Colonic mucosa (tissue), 4 donors: ENCODE results near the gene YBX2. TPM values are rescaled to one million over a fixed set of nuclear protein-coding genes. Genes with fewer than 3 reads are reported as not detected.

Source experiments
- DNase-seq: peaks from one replicate; pipeline ENCODE4 v3.0.0-alpha.2; 2020
- H3K27ac ChIP-seq: fragments of 200-600 bp; one replicate; pipeline ENCODE4 v1.8.0; 2021
- H3K27me3 ChIP-seq: fragments of 200-600 bp; one replicate; pipeline ENCODE4 v1.8.0; 2021
- H3K36me3 ChIP-seq: fragments of 200-600 bp; one replicate; pipeline ENCODE4 v1.8.0; 2021
- H3K4me1 ChIP-seq: fragments of 200-600 bp; one replicate; pipeline ENCODE4 v1.8.0; 2021; ENCODE audit warnings: mild to moderate bottlenecking
- H3K4me3 ChIP-seq: fragments of 200-600 bp; one replicate; pipeline ENCODE4 v1.8.0; 2021
- H3K9ac ChIP-seq, 2 donors: one replicate each; pipeline ENCODE4 v1.7.0; 2013; ENCODE audit warnings: control low read depth in 2 of 2, low read depth in 2 of 2, low read length in 2 of 2
- H3K9me3 ChIP-seq: fragments of 200-600 bp; one replicate; pipeline ENCODE4 v1.8.0; 2021
- intact Hi-C: fragments of 100-400 bp; cut with DNase I; formaldehyde crosslinking; loops from one replicate; pipeline ENCODE4 v1.14.1; 2022
- total RNA-seq, 2 donors: library from RNA; stranded (reverse); fragmentation: NEBNext Ultra II Directional in 1 of 2; extraction: Animal tissue kit (Norgen Biotek cat#: 25700) in 1 of 2; gene quantifications; one replicate each; pipeline ENCODE4 v1.2.1, GENCODE V29; 2021
- TF ChIP-seq, protein P1 (sequence below): fragments of 200-600 bp; IDR thresholded peaks from one replicate; pipeline ENCODE4 v1.8.0; 2022; ENCODE audit warnings: antibody characterized with exemption, mild to moderate bottlenecking
- donor health status: healthy.
- donor health status: DM: no; HTN: no; CAD: no.
- donor health status: DM: no; HTN: no; CAD: no.

YBX2 gene
- total RNA-seq, 2 donors from 2014 or later = 22.1 to 40.4 TPM

DNA sequence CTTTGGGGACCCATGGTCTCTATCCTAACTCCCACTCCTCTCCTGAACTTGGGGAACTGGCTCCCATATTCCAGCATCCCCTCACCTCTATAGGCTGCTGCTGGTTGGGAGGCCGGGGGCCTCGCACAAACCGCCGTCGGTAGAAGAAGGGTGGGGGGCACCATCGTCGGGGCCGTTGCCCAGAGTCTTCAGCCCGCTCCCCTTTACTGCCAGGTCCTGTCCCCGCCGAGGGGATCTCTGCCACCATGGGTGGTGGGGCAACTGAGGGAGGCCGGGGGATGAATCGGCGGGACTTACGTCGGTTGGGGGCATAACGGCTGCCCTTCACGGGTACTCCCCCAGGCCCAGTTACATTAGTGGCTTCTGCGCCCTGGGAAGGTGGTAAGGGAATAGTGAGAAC is 4.3 kb downstream of the YBX2 start:
- intact Hi-C loops = no loop called here

DNA sequence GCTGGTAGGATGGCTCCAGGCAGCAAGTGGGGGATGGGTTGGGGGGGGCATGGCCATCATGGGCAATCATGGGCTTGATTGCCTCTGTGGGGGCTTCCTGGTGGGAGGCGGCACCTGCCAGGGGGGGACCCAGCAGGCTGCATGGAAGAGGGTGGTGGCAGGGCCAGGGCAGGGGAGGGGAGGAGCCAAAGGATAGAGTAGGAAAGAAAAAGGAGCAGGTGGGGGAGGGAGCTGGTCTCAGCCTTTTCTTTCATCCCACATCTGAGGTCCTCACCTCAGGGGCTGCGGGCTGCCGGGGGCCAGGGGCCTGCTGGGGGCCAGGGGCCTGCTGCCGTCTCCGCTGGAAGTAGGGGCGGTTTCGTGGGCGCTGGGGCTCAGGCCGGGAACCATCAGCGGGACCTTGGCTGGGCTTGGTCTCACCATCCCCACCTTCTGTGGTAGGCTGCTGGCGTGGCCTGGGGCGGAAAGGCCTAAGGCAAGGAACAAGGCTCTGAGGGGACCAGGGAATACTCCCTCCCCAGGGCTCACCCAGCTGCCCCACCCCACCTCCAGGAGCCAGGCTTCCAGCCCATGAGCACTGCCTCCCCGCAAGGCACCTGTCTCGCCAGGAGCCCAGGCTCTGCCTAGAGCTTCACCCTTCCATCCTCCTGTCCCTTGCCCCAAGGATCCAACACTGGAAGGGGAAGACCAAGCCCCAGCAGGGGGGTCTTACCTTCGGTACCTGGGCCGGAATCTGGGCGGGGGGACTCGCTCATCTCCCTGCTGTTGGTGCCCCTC is 5.0 kb downstream of the YBX2 start:
- H3K4me3 ChIP-seq = no peak overlapping the region
- H3K36me3 ChIP-seq = no peaks in the 10 kb centered on the region
- intact Hi-C loops = no loop called here
- no peak for DNase-seq
- no peak overlapping the region for H3K9ac ChIP-seq
- no peak overlapping the region for H3K27ac ChIP-seq
- TF ChIP-seq, protein P1, sequence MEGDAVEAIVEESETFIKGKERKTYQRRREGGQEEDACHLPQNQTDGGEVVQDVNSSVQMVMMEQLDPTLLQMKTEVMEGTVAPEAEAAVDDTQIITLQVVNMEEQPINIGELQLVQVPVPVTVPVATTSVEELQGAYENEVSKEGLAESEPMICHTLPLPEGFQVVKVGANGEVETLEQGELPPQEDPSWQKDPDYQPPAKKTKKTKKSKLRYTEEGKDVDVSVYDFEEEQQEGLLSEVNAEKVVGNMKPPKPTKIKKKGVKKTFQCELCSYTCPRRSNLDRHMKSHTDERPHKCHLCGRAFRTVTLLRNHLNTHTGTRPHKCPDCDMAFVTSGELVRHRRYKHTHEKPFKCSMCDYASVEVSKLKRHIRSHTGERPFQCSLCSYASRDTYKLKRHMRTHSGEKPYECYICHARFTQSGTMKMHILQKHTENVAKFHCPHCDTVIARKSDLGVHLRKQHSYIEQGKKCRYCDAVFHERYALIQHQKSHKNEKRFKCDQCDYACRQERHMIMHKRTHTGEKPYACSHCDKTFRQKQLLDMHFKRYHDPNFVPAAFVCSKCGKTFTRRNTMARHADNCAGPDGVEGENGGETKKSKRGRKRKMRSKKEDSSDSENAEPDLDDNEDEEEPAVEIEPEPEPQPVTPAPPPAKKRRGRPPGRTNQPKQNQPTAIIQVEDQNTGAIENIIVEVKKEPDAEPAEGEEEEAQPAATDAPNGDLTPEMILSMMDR = no peak
- H3K27me3 ChIP-seq = peaks cover 4% of the 10 kb centered on the region
- no peaks in the 10 kb centered on the region for H3K9me3 ChIP-seq
- H3K4me1 ChIP-seq = peaks cover 9% of the 10 kb centered on the region

More for the DNA sequence above, 4.3 kb downstream of the YBX2 start:
- Histone ChIP-seq H3K9ac (no peak overlapping the region), H3K4me1 (peaks cover 12% of the 10 kb centered on the region), H3K9me3 (no peaks in the 10 kb centered on the region), H3K36me3 (no peaks in the 10 kb centered on the region), H3K27ac (no peak overlapping the region), H3K27me3 (peaks cover 4% of the 10 kb centered on the region), H3K4me3 (no peak overlapping the region)
- no peak for DNase-seq
- TF ChIP-seq, protein P1 = no peak

DNA sequence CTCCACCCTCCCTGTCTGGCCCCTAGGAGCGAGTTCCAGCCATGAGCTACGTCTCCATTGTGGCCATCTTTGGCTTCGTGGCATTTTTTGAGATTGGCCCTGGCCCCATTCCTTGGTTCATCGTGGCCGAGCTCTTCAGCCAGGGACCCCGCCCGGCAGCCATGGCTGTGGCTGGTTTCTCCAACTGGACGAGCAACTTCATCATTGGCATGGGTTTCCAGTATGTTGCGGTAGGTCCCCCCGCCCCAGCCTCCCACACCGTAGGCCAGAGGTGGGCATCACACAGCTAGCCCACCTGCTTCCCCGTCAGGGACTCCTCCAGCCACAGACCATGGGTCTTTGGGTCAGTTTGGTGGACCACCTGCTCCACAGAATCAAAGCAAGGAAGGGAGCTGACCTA is 8.8 kb downstream of the YBX2 start:
- Histone ChIP-seq H3K36me3 (no peaks in the 10 kb centered on the region), H3K27ac (no peak overlapping the region)

DNA sequence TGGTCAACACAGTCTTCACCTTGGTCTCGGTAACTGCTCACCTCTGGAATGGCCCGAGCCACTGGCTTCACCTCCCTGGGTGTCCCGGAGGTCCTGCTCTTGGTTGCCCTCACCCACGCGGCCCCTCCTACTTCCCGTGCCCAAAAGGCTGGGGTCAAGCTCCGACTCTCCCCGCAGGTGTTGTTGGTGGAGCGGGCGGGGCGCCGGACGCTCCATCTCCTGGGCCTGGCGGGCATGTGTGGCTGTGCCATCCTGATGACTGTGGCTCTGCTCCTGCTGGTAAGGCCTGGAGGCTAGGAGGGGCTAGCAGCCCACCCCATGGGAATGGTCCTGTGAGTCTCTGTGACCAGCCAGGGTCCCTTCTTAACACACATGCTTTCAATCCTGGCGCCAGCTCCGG is 9.5 kb downstream of the YBX2 start:
- Histone ChIP-seq H3K36me3 (no peaks in the 10 kb centered on the region), H3K4me1 (peaks cover 14% of the 10 kb centered on the region), H3K27me3 (peaks cover 8% of the 10 kb centered on the region), H3K9me3 (no peaks in the 10 kb centered on the region), H3K4me3 (no peak overlapping the region), H3K9ac (no peak overlapping the region), H3K27ac (no peak overlapping the region)
- no peak for DNase-seq
- TF ChIP-seq, protein P1 = no peak
- intact Hi-C loops = no loop called here

More for the DNA sequence above, 8.8 kb downstream of the YBX2 start:
- Histone ChIP-seq H3K4me3 (no peak overlapping the region), H3K9me3 (no peaks in the 10 kb centered on the region), H3K4me1 (peaks cover 14% of the 10 kb centered on the region), H3K27me3 (peaks cover 8% of the 10 kb centered on the region), H3K9ac (no peak overlapping the region)
- DNase-seq = no peak
- TF ChIP-seq, protein P1 = no peak
- intact Hi-C loops = no loop called here

DNA sequence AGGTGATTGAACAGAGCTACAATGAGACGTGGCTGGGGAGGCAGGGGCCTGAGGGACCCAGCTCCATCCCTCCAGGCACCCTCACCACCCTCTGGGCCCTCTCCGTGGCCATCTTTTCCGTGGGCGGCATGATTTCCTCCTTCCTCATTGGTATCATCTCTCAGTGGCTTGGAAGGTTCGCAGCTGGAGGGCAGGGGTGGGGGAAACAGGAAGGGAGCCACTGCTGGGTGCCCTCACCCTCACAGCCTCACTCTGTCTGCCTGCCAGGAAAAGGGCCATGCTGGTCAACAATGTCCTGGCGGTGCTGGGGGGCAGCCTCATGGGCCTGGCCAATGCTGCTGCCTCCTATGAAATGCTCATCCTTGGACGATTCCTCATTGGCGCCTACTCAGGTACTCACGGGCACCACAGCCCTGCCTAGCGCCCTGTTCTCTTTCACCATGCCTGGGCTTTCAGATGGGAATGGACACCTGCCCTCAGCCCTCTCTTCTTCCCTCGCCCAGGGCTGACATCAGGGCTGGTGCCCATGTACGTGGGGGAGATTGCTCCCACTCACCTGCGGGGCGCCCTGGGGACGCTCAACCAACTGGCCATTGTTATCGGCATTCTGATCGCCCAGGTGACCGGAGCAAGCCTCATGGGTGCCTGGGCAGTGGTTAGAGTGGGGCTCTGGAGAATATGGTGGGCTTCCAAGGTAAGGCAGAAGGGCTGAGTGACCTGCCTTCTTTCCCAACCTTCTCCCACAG is 10.8 kb downstream of the YBX2 start:
- DNase-seq = no peak
- TF ChIP-seq, protein P1 = no peak
- H3K4me1 ChIP-seq = peaks cover 14% of the 10 kb centered on the region
- H3K9ac ChIP-seq = peak overlapping the region in 1 of 2 donors; percentile 89
- peaks cover 8% of the 10 kb centered on the region for H3K27me3 ChIP-seq
- no peak overlapping the region for H3K27ac ChIP-seq
- H3K4me3 ChIP-seq = no peak overlapping the region
- H3K9me3 ChIP-seq = no peaks in the 10 kb centered on the region
- intact Hi-C loops = no loop called here
- no peaks in the 10 kb centered on the region for H3K36me3 ChIP-seq
